AG20443 (cell line): ENCODE data around the gene RELL1.

Experiments used
- DNase-seq: peaks from one replicate; pipeline ENCODE4 v3.0.0; 2012; ENCODE audit warnings: low spot score, mixed read lengths

Gene RELL1

GRCh38 chr4:37665333-37666320, 20.5 kb downstream of the RELL1 start:
- DNase-seq: no peak

- DNase-seq: no peak
These were observed 21.5 kb downstream of the RELL1 start for GRCh38 chr4:37664696-37665095.

DNA sequence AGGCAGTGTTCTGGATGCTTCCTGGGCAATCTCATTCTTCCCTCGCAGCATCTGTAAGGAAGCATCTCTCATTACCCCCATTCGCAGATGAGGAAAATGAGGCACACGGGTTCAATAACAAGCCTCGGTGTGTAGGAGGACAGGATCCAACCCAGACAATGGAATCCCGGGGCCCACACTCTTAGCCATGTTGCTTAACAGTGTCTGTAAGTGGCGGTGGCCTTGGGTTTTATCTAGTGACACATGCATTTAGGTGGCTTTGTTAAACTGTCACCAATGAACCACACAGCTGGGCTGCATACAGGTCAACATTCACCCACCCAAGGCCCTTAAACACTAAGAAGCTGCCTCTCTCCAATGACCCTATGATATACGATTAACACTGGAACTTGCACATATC, 22.6 kb downstream of the RELL1 start:
- DNase-seq: no peak

GRCh38 chr4:37662861-37663390, 23.2 kb downstream of the RELL1 start:
- DNase-seq: no peak

DNA sequence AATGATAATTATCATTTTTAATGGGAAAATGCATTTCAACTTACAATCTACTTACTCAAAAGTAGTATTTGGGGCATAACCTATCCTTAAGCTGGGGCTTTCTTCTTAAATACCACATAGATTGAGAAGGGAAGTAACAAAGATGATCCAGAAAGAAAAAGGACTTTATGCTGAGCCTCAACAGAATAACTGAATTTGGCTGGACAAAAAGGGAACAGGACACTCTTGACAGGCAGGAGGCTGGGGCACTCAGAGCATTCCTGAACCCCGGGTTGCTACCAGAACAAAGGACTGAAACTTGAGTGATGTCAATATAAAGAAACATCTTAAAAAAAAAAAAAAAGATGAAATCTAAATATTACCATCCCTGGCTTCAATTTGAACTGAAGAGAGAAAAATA, 23.9 kb downstream of the RELL1 start:
- no peak for DNase-seq

DNA sequence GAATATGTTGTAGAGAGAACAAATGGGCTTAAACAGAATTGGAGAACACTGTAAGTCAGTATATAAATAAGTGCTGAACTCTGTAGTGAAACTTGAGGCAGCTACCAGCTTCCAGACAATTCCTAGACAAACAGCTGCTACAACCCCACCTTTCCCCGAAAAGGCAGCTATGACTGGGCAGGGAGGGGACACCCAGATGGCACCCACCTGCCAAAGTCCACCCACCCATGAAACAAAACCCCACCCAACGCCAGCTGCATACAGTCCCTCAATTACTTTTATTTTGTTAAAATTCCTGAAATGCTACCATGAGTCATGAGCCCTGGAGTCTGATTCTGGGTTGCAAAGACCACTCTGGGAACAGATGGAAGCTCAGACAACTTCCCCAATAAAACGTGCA, 24.4 kb downstream of the RELL1 start:
- DNase-seq: peak; percentile 57

DNA sequence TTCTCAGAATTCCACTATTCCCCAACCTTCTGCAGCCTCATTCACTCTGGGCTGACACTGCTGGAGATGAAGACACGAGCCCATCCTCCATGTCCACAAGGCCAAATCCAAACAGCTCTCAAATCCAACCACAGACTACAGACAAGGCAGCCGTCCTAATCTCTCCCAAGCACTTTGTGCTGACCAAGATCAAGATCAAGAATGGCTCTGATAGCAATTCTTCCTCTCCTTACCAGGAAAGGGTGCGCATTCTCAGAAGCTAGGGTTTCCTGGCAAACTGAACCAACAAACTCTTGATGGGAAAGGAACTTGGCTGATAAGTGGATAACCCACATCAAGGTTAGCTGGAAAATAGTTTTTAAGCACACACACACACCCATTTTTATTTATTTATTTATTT, 26.5 kb downstream of the RELL1 start:
- no peak for DNase-seq

- no peak for DNase-seq
These were observed 29.5 kb downstream of the RELL1 start for GRCh38 chr4:37656649-37657048.

DNA sequence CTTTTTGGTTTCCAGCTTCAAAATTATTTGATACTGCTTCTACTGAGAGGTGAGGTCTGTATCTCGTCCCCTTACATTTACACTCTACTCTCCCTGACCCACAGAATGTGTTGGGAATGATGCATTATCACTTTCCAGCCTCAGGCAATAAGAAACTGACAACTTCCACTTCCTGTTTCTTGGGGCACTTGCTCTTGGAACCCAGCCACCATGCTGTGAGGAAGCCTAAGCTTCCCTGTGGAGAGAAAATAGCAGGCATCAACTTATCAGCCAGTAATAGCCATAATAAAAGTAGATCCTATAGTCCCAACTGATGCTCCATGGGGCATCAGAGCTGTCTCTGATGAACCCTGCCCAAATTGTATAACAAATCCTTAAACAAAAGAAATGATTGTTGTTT, 32.6 kb downstream of the RELL1 start:
- DNase-seq: no peak

- no peak for DNase-seq
These were observed 33.2 kb downstream of the RELL1 start for GRCh38 chr4:37652747-37653527.

DNA sequence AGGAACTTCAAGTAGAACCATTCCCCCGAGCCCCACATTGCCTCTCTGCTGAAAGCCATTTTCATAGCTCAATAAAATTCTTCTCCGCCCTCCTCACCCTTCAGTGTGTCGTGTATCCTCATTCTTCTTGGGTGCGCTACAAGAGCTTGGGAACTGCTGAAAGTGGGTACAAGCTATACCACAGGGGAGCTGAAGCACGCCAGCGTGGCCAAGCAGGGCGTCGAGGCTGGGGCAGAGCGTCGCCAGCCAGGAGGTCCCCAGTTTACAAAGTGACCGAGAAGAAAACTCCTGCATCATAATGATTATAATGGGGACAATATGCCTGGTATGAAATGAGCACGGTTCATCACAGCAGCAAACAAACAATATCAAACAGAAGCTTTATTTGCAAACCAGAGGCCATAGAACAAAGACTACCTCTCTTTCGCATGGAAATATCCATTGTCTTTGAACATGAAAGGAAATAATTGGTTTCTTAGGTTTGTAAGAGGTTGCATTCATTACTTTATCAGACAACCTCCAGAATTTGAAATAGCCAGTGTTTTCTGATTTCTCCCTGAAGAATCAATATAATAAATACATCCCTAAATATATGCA, 34.3 kb downstream of the RELL1 start:
- DNase-seq: no peak

GRCh38 chr4:37650481-37650880, 35.7 kb downstream of the RELL1 start:
- DNase-seq: no peak

GRCh38 chr4:37649268-37649667, 36.9 kb downstream of the RELL1 start:
- no peak for DNase-seq

- peak; percentile 92 for DNase-seq
These were observed 37.9 kb downstream of the RELL1 start for GRCh38 chr4:37648084-37648817.

DNA sequence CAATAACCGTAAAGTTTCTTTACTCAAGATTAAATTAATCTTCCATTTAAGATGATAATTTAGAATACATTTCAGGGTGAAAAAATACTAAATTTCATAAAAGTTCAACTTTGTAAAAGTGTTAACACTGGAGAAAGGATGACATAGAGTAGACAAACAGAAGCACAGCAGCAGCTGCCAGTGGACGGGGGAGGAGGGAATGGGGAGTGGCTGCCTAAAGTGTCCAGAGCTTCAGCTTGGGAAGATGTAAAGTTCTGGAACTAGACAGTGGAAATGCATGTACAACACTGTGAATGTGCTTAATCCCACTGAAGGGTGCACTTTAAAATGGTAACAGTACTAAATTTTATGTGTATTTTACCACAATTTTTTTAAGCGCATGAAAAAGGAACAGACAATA, 39.9 kb downstream of the RELL1 start:
- no peak for DNase-seq

GRCh38 chr4:37645736-37646135, 40.4 kb downstream of the RELL1 start:
- DNase-seq: no peak

DNA sequence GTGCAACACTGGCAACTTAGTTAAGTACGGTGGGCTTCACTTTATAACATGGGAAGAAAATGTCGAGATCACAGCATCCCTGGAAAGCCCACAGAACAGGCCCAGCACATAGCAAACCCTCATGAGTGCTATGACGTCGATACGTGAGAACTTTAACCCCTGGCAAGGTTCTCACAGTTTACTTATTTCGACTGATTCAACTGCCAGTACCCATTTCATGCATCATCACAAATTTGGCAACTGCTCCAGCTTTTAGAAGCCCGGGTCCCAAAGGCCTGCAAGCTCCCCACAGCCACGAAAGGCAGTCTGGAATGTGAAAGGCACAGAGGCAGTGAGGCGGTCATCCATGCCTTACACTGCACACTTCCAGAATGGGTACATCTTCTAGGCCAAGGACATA, 41.2 kb downstream of the RELL1 start:
- DNase-seq: no peak

DNA sequence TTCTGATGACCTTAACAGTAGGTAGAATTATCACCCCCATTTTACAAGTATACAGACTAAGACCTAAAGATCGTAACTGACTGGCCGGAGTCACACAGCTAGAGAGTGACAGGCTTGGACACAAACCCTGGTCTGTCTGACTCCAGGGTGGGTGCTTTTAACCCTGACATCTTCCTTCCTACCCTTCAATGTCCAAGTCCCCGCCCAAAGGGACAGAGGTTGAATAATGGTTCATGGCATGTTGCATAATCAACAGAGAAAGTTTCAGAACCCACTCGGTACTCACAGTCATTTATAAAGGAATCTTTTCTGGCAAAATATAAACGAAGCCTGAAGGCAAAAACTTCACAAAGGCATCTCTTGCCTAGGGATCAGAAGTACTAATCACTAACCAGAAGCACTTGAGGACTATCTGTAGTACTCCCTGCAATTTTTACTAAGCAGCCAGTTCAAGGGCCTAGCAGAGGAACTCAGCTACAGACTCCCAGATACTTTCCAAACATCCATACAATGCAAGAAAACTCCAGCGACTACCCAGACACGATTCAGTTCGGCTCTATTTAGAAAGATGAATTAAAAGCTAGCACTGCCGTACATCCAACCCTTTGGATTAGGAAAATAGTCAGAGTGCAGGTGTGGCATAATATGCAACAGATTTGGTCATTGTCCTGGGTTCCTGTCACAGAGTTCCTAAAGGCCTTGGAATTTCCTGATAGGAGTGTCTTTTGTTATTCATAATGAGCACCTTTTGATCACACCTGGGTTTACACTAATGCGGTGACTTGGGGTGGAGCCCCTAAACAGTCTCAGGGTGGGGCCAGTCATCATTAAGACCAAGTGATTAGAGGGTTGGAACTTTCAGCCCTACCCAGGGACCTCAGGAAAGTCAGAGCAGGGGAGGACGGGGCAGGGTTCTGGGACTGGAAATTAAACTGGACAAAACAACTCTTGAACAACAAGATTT, 44.0 kb downstream of the RELL1 start:
- no peak for DNase-seq

GRCh38 chr4:37641352-37641751, 44.8 kb downstream of the RELL1 start:
- DNase-seq: no peak

DNA sequence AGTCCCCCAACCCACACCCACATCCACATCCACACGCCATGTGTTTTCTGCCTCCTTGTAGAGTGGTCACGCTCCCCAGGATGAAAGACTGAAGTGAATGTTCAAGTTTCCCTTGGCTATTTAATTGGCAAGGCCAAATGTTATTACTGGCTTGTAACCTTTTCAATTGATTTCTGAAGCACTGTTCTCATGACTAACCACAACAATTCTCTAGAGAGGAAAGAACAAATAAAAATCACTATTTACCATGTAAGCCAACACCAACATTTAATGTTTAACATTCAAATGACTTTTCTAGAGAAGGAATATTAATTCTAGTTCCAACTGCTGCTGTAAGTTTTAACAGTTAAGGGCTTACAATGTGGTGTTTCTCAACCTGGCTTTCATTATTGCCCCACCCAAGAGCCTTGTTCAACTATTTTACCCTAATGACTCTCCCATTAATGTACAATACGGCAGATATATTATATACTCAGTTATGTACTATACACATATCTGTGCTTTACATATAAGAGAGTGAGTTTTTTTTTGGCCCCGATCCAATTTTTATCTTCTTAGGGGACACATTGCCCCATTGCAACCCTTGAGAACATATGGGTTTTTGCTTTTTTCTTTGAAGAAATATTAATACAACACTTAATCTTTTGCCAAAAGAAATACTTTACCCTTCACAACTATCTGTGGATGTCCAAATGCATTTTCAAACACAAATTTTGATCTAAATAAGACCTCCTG, 46.5 kb downstream of the RELL1 start:
- DNase-seq: no peak
